Esophagus squamous epithelium (tissue), 5 donors: ENCODE results near the gene PABPN1. TPM values are rescaled to one million over a fixed set of nuclear protein-coding genes. Genes with fewer than 3 reads are reported as not detected.
A peak's percentile ranks its signal among the peaks of the same experiment; 100 is the strongest.

Experiments used
- DNase-seq: peaks from one replicate; lab custom pipeline; 2025; lab: John Stamatoyannopoulos, UW
- H3K27ac ChIP-seq, 4 donors: fragments of 200-600 bp; sonication (generic); one replicate each; pipeline ENCODE4 v1.5.1; 2016 to 2019; ENCODE audit warnings: mild to moderate bottlenecking in 1 of 4
- H3K27me3 ChIP-seq, 4 donors: fragments of 200-600 bp; sonication (generic); 1 replicate in 3 of 4; 2 replicates in 1 of 4; pipeline versions ENCODE4 v1.5.1 to v1.6.0; 2017 to 2021; ENCODE audit warnings: antibody characterized with exemption in 1 of 4
- H3K36me3 ChIP-seq, 3 donors: fragments of 200-600 bp; sonication (generic); one replicate each; pipeline ENCODE4 v1.5.1; 2016 to 2019
- H3K4me1 ChIP-seq, 3 donors: fragments of 200-600 bp; sonication (generic); one replicate each; pipeline ENCODE4 v1.5.1; 2017 to 2019
- H3K4me3 ChIP-seq, 4 donors: fragments of 200-600 bp; sonication (generic); 1 replicate in 3 of 4; 2 replicates in 1 of 4; pipeline ENCODE4 v1.5.1; 2016 to 2019; ENCODE audit warnings: mild to moderate bottlenecking in 2 of 4, moderate library complexity in 1 of 4
- H3K9me3 ChIP-seq, 3 donors: fragments of 200-600 bp; sonication (generic); one replicate each; pipeline ENCODE4 v1.5.1; 2016 to 2019
- CTCF ChIP-seq, 6 experiments: fragments of 450-650 bp in 4 of 6; fragments of 200-600 bp in 2 of 6; sonication (generic) in 2 of 6; IDR thresholded peaks; one replicate each; pipeline ENCODE4 v1.5.1; 2016 to 2019; ENCODE audit warnings: antibody characterized with exemption in 6 of 6, mild to moderate bottlenecking in 4 of 6, moderate library complexity in 4 of 6
- POLR2A ChIP-seq, 4 donors: fragments of 450-650 bp; IDR thresholded peaks; one replicate each; pipeline ENCODE4 v1.6.1; 2017; ENCODE audit warnings: antibody characterized with exemption in 4 of 4, mild to moderate bottlenecking in 4 of 4, moderate library complexity in 3 of 4
- WGBS, 2 donors: methylation state at CpG; one replicate each; pipeline ENCODE4 v1.1.5; 2018; 5-methylcytosine and 5-hydroxymethylcytosine counted together
- intact Hi-C: fragments of 100-400 bp; cut with DNase I; formaldehyde crosslinking; loops from one replicate; pipeline ENCODE4 v1.15.0; 2022
- total RNA-seq, 4 donors: library from RNA; depleted of rRNA; stranded (reverse); fragments of >200 nt; gene quantifications; one replicate each; pipeline ENCODE4 v1.1.0, GENCODE V29; 2016
- donor health status: DM: yes; HTN: yes; CAD: no.

PABPN1 gene
- total RNA-seq, 4 donors from 2014 or later: 28.2 to 63.8 (median 51.3) TPM

GRCh38 chr14:23370221-23370620, 49.0 kb downstream of the PABPN1 start:
- H3K4me1 ChIP-seq: peaks cover 11 to 51% (median 20%) of the 10 kb centered on the region in 3 donors
- H3K27me3 ChIP-seq: peaks cover 0 to 14% (median 0%) of the 10 kb centered on the region in 4 donors
- no peak for DNase-seq
- no peak overlapping the region for H3K4me3 ChIP-seq
- WGBS, 2 donors: 11 to 30% methylated on average over 1 of the region's 1 CpG
- intact Hi-C loops: loop anchor here (10.0 kb wide), 1 partner anchor 105 kb away; no protein-coding TSS in a partner anchor
- peak overlapping the region in 1 of 4 donors; percentile 9 for H3K27ac ChIP-seq
- TF ChIP-seq POLR2A (IDR thresholded peaks at IDR 0.05) (no peak), CTCF (IDR thresholded peaks at IDR 0.05) (no peak)
- H3K36me3 ChIP-seq: no peaks in the 10 kb centered on the region
- H3K9me3 ChIP-seq: no peaks in the 10 kb centered on the region

- no peak for DNase-seq
Observed at GRCh38 chr14:23371865-23372264, 50.6 kb downstream of the PABPN1 start.

GRCh38 chr14:23372509-23372908, 51.3 kb downstream of the PABPN1 start, which contains the start of gene IL25:
IL25 (plus strand) TSS chr14:23372809.
- TF ChIP-seq POLR2A (IDR thresholded peaks at IDR 0.05) (no peak), CTCF (IDR thresholded peaks at IDR 0.05) (no peak)
- intact Hi-C loops: loop anchor here (10.0 kb wide), 1 partner anchor 108 kb away; no protein-coding TSS in a partner anchor
- no peaks in the 10 kb centered on the region for H3K27me3 ChIP-seq

More at GRCh38 chr14:23371865-23372264, 50.6 kb downstream of the PABPN1 start:
- WGBS, 2 donors: 89 to 100% methylated on average over 1 of the region's 1 CpG
- H3K27ac ChIP-seq: no peak overlapping the region
- H3K4me3 ChIP-seq: no peak overlapping the region
- H3K9me3 ChIP-seq: no peaks in the 10 kb centered on the region
- no peaks in the 10 kb centered on the region for H3K36me3 ChIP-seq
- H3K27me3 ChIP-seq: no peaks in the 10 kb centered on the region
- intact Hi-C loops: loop anchor here (10.0 kb wide), 1 partner anchor 107 kb away; no protein-coding TSS in a partner anchor
- H3K4me1 ChIP-seq: peaks cover 7 to 36% (median 8%) of the 10 kb centered on the region in 3 donors
- no peak for TF ChIP-seq CTCF (IDR thresholded peaks at IDR 0.05)
- no peak for TF ChIP-seq POLR2A (IDR thresholded peaks at IDR 0.05)

GRCh38 chr14:23373041-23373440, 51.8 kb downstream of the PABPN1 start:
- 92 to 100% methylated on average over 1 to 2 of the region's 3 CpGs for WGBS, 2 donors
- intact Hi-C loops: loop anchor here (10.0 kb wide), 1 partner anchor 108 kb away; no protein-coding TSS in a partner anchor
- Histone ChIP-seq H3K27me3 (no peaks in the 10 kb centered on the region), H3K36me3 (no peaks in the 10 kb centered on the region), H3K4me3 (no peak overlapping the region), H3K9me3 (no peaks in the 10 kb centered on the region), H3K4me1 (peaks cover 0 to 27% (median 4%) of the 10 kb centered on the region in 3 donors), H3K27ac (no peak overlapping the region)
- no peak for TF ChIP-seq CTCF (IDR thresholded peaks at IDR 0.05)
- no peak for TF ChIP-seq POLR2A (IDR thresholded peaks at IDR 0.05)
- no peak for DNase-seq

More at GRCh38 chr14:23372509-23372908, 51.3 kb downstream of the PABPN1 start, which contains the start of gene IL25:
- H3K36me3 ChIP-seq: no peaks in the 10 kb centered on the region
- DNase-seq: no peak
- 78 to 79% methylated on average over 2 of the region's 2 CpGs for WGBS, 2 donors
- no peak within 1 kb of the TSS for H3K27ac ChIP-seq
- no peak within 1 kb of the TSS for H3K4me3 ChIP-seq
- H3K4me1 ChIP-seq: peaks cover 1 to 32% (median 4%) of the 10 kb centered on the region in 3 donors
- H3K9me3 ChIP-seq: no peaks in the 10 kb centered on the region

Other genes starting within 250 kb of the PABPN1 start
- gene ACIN1, start 226.3 kb upstream of the PABPN1 start, total RNA-seq: 100 to 1,000 TPM in 1 of 4 donors, 10 to 100 TPM in 3; 51.4 to 107 (median 83.0) TPM
- gene C14orf119, start 226.0 kb upstream of the PABPN1 start, total RNA-seq: 10 to 100 TPM; 17.5 to 42.0 (median 31.0) TPM
- gene CIROP, start 216.5 kb upstream of the PABPN1 start, total RNA-seq: under 1 TPM in 1 of 4 donors, not detected in 3; 0.38 TPM
- gene CEBPE, start 202.2 kb upstream of the PABPN1 start, total RNA-seq: not detected
- gene SLC7A8, start 137.8 kb upstream of the PABPN1 start, total RNA-seq: 10 to 100 TPM; 22.2 to 58.0 (median 39.8) TPM
- not detected for gene RNF212B, start 83.5 kb upstream of the PABPN1 start, total RNA-seq
- 10 to 100 TPM in 1 of 4 donors, 1 to 10 TPM in 3; 7.9 to 10.6 (median 9.5) TPM for gene HOMEZ, start 35.3 kb upstream of the PABPN1 start, total RNA-seq
- gene PPP1R3E, start 18.6 kb upstream of the PABPN1 start, total RNA-seq: 1 to 10 TPM; 1.7 to 7.1 (median 3.4) TPM
- gene BCL2L2, start 14.6 kb upstream of the PABPN1 start, total RNA-seq: 10 to 100 TPM; 36.7 to 57.8 (median 47.4) TPM
- gene SLC22A17, start 31.4 kb downstream of the PABPN1 start, total RNA-seq: 1 to 10 TPM in 3 of 4 donors, under 1 TPM in 1; 0.88 to 9.2 (median 3.3) TPM
- 10 to 100 TPM; 17.8 to 34.4 (median 20.9) TPM for gene EFS, start 43.7 kb downstream of the PABPN1 start, total RNA-seq
- gene IL25, start 51.4 kb downstream of the PABPN1 start, total RNA-seq: not detected
- not detected for gene CMTM5, start 55.6 kb downstream of the PABPN1 start, total RNA-seq
- not detected for gene MYH6, start 86.8 kb downstream of the PABPN1 start, total RNA-seq
- not detected for gene MYH7, start 114.2 kb downstream of the PABPN1 start, total RNA-seq
- 10 to 100 TPM in 3 of 4 donors, 1 to 10 TPM in 1; 9.5 to 43.3 (median 35.3) TPM for gene NGDN, start 148.2 kb downstream of the PABPN1 start, total RNA-seq
- gene ZFHX2, start 230.3 kb downstream of the PABPN1 start, total RNA-seq: under 1 TPM; under 0.01 to 0.42 (median 0.20) TPM
- 10 to 100 TPM in 3 of 4 donors, 1 to 10 TPM in 1; 8.1 to 15.1 (median 13.8) TPM for gene THTPA, start 234.8 kb downstream of the PABPN1 start, total RNA-seq
- 100 to 1,000 TPM in 1 of 4 donors, 10 to 100 TPM in 3; 58.0 to 116 (median 68.6) TPM for gene AP1G2, start 246.3 kb downstream of the PABPN1 start, total RNA-seq